Measurements from ENCODE around the gene SERPINB6. TPM values are rescaled to one million over a fixed set of nuclear protein-coding genes. Genes with fewer than 3 reads are reported as not detected.

Gene SERPINB6
- total RNA-seq, 4 donors from 2014 or later: 76.6 to 95.7 (median 84.4) TPM

GRCh38 chr6:2990248-2990931 is 19.0 kb upstream of the SERPINB6 start:
- peak overlapping the region; percentile 98 to 99 (median 98) for H3K27ac ChIP-seq
- TF ChIP-seq POLR2A (IDR thresholded peaks at IDR 0.05) (no peak), CTCF (IDR thresholded peaks at IDR 0.05) (no peak)
- DNase-seq: no peak
- H3K9me3 ChIP-seq: no peaks in the 10 kb centered on the region
- intact Hi-C loops (cut with DNase I): no loop called here
- peak overlapping the region; percentile 85 to 94 (median 90) for H3K4me3 ChIP-seq
- H3K36me3 ChIP-seq: no peaks in the 10 kb centered on the region
- 6 to 8% methylated on average over 19 of the region's 19 CpGs for WGBS, 2 donors
- H3K4me1 ChIP-seq: peaks cover 12 to 46% (median 29%) of the 10 kb centered on the region in 3 donors
- no peaks in the 10 kb centered on the region for H3K27me3 ChIP-seq

- DNase-seq: peak; percentile 83
- TF ChIP-seq CTCF (IDR thresholded peaks at IDR 0.05): peak in 2 of 6 experiments; percentile 2 to 13
- peak in 3 of 4 donors; percentile 14 to 54 (median 27) for TF ChIP-seq POLR2A (IDR thresholded peaks at IDR 0.05)
- Histone ChIP-seq H3K27ac (peak overlapping the region; percentile 98 to 99 (median 98)), H3K36me3 (no peaks in the 10 kb centered on the region), H3K4me1 (peaks cover 12 to 54% (median 29%) of the 10 kb centered on the region in 3 donors), H3K9me3 (no peaks in the 10 kb centered on the region), H3K27me3 (no peaks in the 10 kb centered on the region), H3K4me3 (peak overlapping the region; percentile 85 to 94 (median 90))
- intact Hi-C loops (cut with DNase I): no loop called here
- WGBS, 2 donors: 0 to 1% methylated on average over 21 to 22 of the region's 22 CpGs
These were observed 18.2 kb upstream of the SERPINB6 start for GRCh38 chr6:2989332-2990247.

- H3K9me3 ChIP-seq: no peaks in the 10 kb centered on the region
- H3K36me3 ChIP-seq: no peaks in the 10 kb centered on the region
- H3K4me1 ChIP-seq: peaks cover 12 to 54% (median 29%) of the 10 kb centered on the region in 3 donors
- DNase-seq: peak; percentile 57
- TF ChIP-seq POLR2A (IDR thresholded peaks at IDR 0.05) (peak in 2 of 4 donors; percentile 34 to 44), CTCF (IDR thresholded peaks at IDR 0.05) (peak; percentile 76 to 93 (median 89))
- no peaks in the 10 kb centered on the region for H3K27me3 ChIP-seq
- H3K4me3 ChIP-seq: peak overlapping the region; percentile 85 to 94 (median 90)
- peak overlapping the region; percentile 98 to 99 (median 98) for H3K27ac ChIP-seq
- WGBS, 2 donors: 0% methylated on average over 13 to 29 of the region's 64 CpGs
- intact Hi-C loops (cut with DNase I): no loop called here
These were observed 17.3 kb upstream of the SERPINB6 start for GRCh38 chr6:2988426-2989331.

GRCh38 chr6:2988094-2988425 is 16.7 kb upstream of the SERPINB6 start:
- intact Hi-C loops (cut with DNase I): no loop called here
- H3K27me3 ChIP-seq: no peaks in the 10 kb centered on the region
- H3K4me1 ChIP-seq: peaks cover 12 to 58% (median 29%) of the 10 kb centered on the region in 3 donors
- WGBS, 2 donors: 12 to 15% methylated on average over 2 of the region's 2 CpGs
- no peaks in the 10 kb centered on the region for H3K9me3 ChIP-seq
- no peak for TF ChIP-seq POLR2A (IDR thresholded peaks at IDR 0.05)
- TF ChIP-seq CTCF (IDR thresholded peaks at IDR 0.05): no peak
- H3K4me3 ChIP-seq: peak overlapping the region; percentile 85 to 94 (median 90)
- H3K36me3 ChIP-seq: no peaks in the 10 kb centered on the region
- peak overlapping the region; percentile 98 to 99 (median 98) for H3K27ac ChIP-seq
- no peak for DNase-seq

Data from esophagus squamous epithelium (tissue), 5 donors.